Sigmoid colon (tissue), 4 donors: Measurements from ENCODE around the gene VPS54.

Experiments used
- EP300 ChIP-seq, 4 donors: sonication (generic); formaldehyde crosslinking; IDR thresholded peaks; one replicate each; pipeline ENCODE4 v1.6.1; 2017; ENCODE audit warnings: antibody characterized with exemption in 4 of 4
- POLR2AphosphoS5 ChIP-seq, 4 donors: sonication (generic); formaldehyde crosslinking; IDR thresholded peaks; one replicate each; pipeline ENCODE4 v1.6.1; 2017; ENCODE audit warnings: antibody characterized with exemption in 4 of 4

DNA sequence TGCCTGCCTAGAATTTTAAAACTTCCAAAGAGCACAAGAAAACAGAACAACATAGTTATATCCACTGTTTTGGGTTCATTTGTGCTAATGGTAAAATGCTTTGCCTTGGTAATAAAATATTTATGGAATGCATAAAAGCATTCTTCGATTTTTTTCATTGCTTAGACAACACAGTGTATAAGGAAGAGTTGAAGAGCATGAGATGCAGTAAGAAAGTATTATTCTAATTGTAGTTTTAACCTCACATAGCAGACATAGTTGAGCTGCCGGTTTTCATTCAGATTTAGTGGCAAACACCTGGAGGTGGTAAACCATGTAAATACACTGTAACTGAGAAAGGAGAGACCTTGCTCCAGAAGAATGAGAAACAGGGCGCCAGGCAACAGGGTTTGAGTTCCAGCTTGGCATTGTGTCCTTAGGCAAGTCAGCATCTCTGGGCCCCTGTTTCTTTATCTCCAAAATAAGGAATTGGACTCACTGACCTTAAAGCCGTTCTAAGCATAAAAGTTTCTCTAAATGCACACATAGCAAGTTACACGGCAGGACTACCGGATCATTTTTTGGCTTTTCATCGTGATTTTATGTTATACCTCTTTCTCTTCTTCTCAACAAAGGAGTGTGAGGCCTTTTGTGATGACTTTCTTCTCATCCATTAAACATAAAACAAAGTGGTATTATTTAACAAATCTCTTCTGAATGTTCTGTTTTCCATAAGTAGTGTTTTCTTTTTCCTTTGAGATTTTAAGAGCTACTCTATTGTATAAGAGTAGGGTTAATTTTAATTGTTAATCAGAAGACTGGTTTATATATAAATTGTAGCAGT is 169.6 kb downstream of the VPS54 start:
- TF ChIP-seq POLR2AphosphoS5 (IDR thresholded peaks at IDR 0.05) = no peak
- no peak for TF ChIP-seq EP300 (IDR thresholded peaks at IDR 0.05)
